HepG2 (cell line): ENCODE measurements around the gene NGEF. TPM values are rescaled to one million over a fixed set of nuclear protein-coding genes. Genes with fewer than 3 reads are reported as not detected.

ENCODE experiments used
- ATAC-seq: fragments of 200-7000 bp; cut with Tn5 transposase; 3 replicates; pipeline ENCODE4 v1.9.1; 2020; ENCODE audit warnings: mild to moderate bottlenecking, moderate library complexity
- BruUV-seq: library from RNA; stranded (reverse); fragments of 400-500 nt; replicated peaks from 2 replicates; lab custom pipeline; 2021; lab: Mats Ljungman, UMichigan
- CTCF ChIA-PET: fragments of 300-600 bp; formaldehyde crosslinking; extraction: SDS; loops from one replicate; lab custom pipeline; 2021; ENCODE audit warnings: low total read pairs, inconsistent platforms, low intra/inter-chr PET ratio; lab: Yijun Ruan, JAX
- POLR2A ChIA-PET: fragments of 350-600 bp; sonication (Branson Sonifier 250); formaldehyde crosslinking; loops from one replicate; lab custom pipeline; 2020; ENCODE audit warnings: antibody characterized with exemption, inconsistent platforms; lab: Yijun Ruan, JAX
- DNase-seq: peaks from one replicate; pipeline ENCODE4 v3.0.0-alpha.2; 2015; ENCODE audit warnings: low spot score
- FAIRE-seq: peaks from 3 replicates; lab custom pipeline; 2011; peaks lifted over from hg19 to GRCh38; lab: Jason Lieb, UNC
- H2AFZ ChIP-seq: one replicate; pipeline ENCODE4 v1.6.1; 2011; ENCODE audit warnings: low read length, inconsistent platforms
- H3K27ac ChIP-seq: fragments of 300-600 bp; 3 replicates; pipeline ENCODE4 v1.8.0; 2011; ENCODE audit warnings: mixed run types, mild to moderate bottlenecking, mixed read lengths, low read length, inconsistent platforms; ENCODE audit not compliant: insufficient read depth; ENCODE audit errors: extremely low read length
- H3K27me3 ChIP-seq, 2 experiments: fragments of 200-600 bp in 1 of 2; 2 replicates in 1 of 2; 3 replicates in 1 of 2; pipeline versions ENCODE4 v1.6.0 to v1.8.0; 2011; ENCODE audit warnings: low read length in 2 of 2, mild to moderate bottlenecking in 2 of 2, moderate library complexity in 2 of 2, inconsistent platforms in 1 of 2; ENCODE audit not compliant: insufficient read depth in 2 of 2, control insufficient read depth in 1 of 2
- H3K36me3 ChIP-seq, 2 experiments: fragments of 200-600 bp in 1 of 2; replicated peaks in 1 of 2; 2 replicates in 1 of 2; 3 replicates in 1 of 2; pipeline versions ENCODE4 v1.5.1 to v1.8.0; 2011; ENCODE audit warnings: low read length in 2 of 2, inconsistent platforms in 1 of 2; ENCODE audit not compliant: insufficient read depth in 2 of 2, control insufficient read depth in 1 of 2
- H3K4me1 ChIP-seq: 2 replicates; pipeline ENCODE4 v1.5.1; 2012; ENCODE audit warnings: low read length, inconsistent platforms; ENCODE audit not compliant: insufficient read depth
- H3K4me2 ChIP-seq: 2 replicates; pipeline ENCODE4 v1.6.0; 2011; ENCODE audit warnings: low read depth, low read length, inconsistent platforms
- H3K4me3 ChIP-seq, 3 experiments: fragments of 200-600 bp in 1 of 3; sonication (generic), shearing (Covaris generic) in 1 of 3; replicated peaks in 1 of 3; 2 replicates each; pipeline ENCODE4 v1.5.1; 2011 to 2016; ENCODE audit warnings: low read length in 3 of 3, inconsistent platforms in 2 of 3, low read depth in 2 of 3, mild to moderate bottlenecking in 2 of 3, control low read depth in 1 of 3, mixed read lengths in 1 of 3; ENCODE audit not compliant: insufficient read depth in 1 of 3
- H3K79me2 ChIP-seq: one replicate; pipeline ENCODE4 v1.6.1; 2011; ENCODE audit warnings: low read length, inconsistent platforms; ENCODE audit not compliant: insufficient read depth
- H3K9ac ChIP-seq: 2 replicates; pipeline ENCODE4 v1.6.0; 2011; ENCODE audit warnings: mild to moderate bottlenecking, low read depth, low read length, inconsistent platforms; ENCODE audit not compliant: insufficient read depth
- H3K9me3 ChIP-seq: 2 replicates; pipeline ENCODE4 v1.5.1; 2012; ENCODE audit warnings: mild to moderate bottlenecking, low read length
- H4K20me1 ChIP-seq: 2 replicates; pipeline ENCODE4 v1.6.0; 2011; ENCODE audit warnings: inconsistent platforms, mild to moderate bottlenecking, low read length, moderate library complexity; ENCODE audit not compliant: insufficient read depth
- ATRX ChIP-seq: sonication (generic); formaldehyde crosslinking; IDR thresholded peaks from 2 replicates; pipeline ENCODE4 v1.4.0; 2020; ENCODE audit warnings: missing genetic modification reagents, borderline replicate concordance
- CBX5 ChIP-seq: sonication (generic); formaldehyde crosslinking; IDR thresholded peaks from 2 replicates; pipeline ENCODE4 v1.4.0; 2020; ENCODE audit warnings: missing genetic modification reagents, borderline replicate concordance
- CHD4 ChIP-seq: fragments of 200-600 bp; sonication (generic); IDR thresholded peaks from 2 replicates; pipeline ENCODE4 v1.7.0; 2017; ENCODE audit warnings: mild to moderate bottlenecking, low read length, borderline replicate concordance
- CREM ChIP-seq, 2 experiments: sonication (generic) in 1 of 2; formaldehyde crosslinking in 1 of 2; IDR thresholded peaks; 2 replicates each; pipeline versions ENCODE4 v1.4.0 to v1.6.1; 2016 to 2020; ENCODE audit warnings: antibody characterized with exemption in 1 of 2, mild to moderate bottlenecking in 1 of 2, missing genetic modification reagents in 1 of 2
- KDM4B ChIP-seq: sonication (generic); formaldehyde crosslinking; IDR thresholded peaks from 2 replicates; pipeline ENCODE4 v1.4.0; 2020; ENCODE audit warnings: missing genetic modification reagents
- KMT2A ChIP-seq: sonication (generic); formaldehyde crosslinking; IDR thresholded peaks from 2 replicates; pipeline ENCODE4 v1.4.0; 2020; ENCODE audit warnings: missing genetic modification reagents
- MXI1 ChIP-seq: IDR thresholded peaks from 3 replicates; pipeline ENCODE4 v1.6.1; 2012; ENCODE audit warnings: low read depth, low read length, inconsistent platforms, borderline replicate concordance
- TBP ChIP-seq: sonication (generic); formaldehyde crosslinking; IDR thresholded peaks from 2 replicates; pipeline ENCODE4 v1.5.0; 2020; ENCODE audit warnings: missing genetic modification reagents
- TEAD3 ChIP-seq: optimal IDR thresholded peaks from 2 replicates; pipeline ENCODE3; 2016; ENCODE audit warnings: borderline replicate concordance
- ZNF17 ChIP-seq: sonication (generic); formaldehyde crosslinking; IDR thresholded peaks from 2 replicates; pipeline ENCODE4 v1.5.0; 2020; ENCODE audit warnings: mild to moderate bottlenecking, missing genetic modification reagents
- ZNF614 ChIP-seq: IDR thresholded peaks from 2 replicates; pipeline ENCODE4 v1.6.1; 2018; ENCODE audit warnings: missing biosample characterization, missing genetic modification reagents, inconsistent platforms, borderline replicate concordance
- ZNF724P ChIP-seq: sonication (generic); formaldehyde crosslinking; IDR thresholded peaks from 2 replicates; pipeline ENCODE4 v1.8.0; 2022; ENCODE audit warnings: missing genetic modification reagents, borderline replicate concordance
- ZNF746 ChIP-seq: sonication (generic); formaldehyde crosslinking; IDR thresholded peaks from 2 replicates; pipeline ENCODE4 v1.8.0; 2022; ENCODE audit warnings: mild to moderate bottlenecking, missing genetic modification reagents
- WGBS: methylation state at CpG from one replicate; pipeline ENCODE4 v1.1.6; 2017; ENCODE audit warnings: low lambda C conversion rate; 5-methylcytosine and 5-hydroxymethylcytosine counted together
- in situ Hi-C: cut with HindIII; loops from 2 replicates; pipeline ENCODE4 v1.10.0; 2017; ENCODE audit warnings: low pct_unique_long_range_greater_than_20kb; ENCODE audit not compliant: extremely low pct_ligation_motif_present
- intact Hi-C: fragments of 100-400 bp; cut with micrococcal nuclease; formaldehyde crosslinking; loops from one replicate; pipeline ENCODE4 v1.10.0; 2022; ENCODE audit not compliant: unreplicated experiment
- polyA plus RNA-seq, 8 experiments: library from polyadenylated mRNA; depleted of rRNA in 3 of 8; stranded (reverse) in 7 of 8; unstranded in 1 of 8; fragments of >200 nt; fragmentation: Illumina TruSeq in 4 of 8; extraction: Trizol in 4 of 8; gene quantifications; 2 replicates each; pipeline versions ENCODE4 v1.2.1 to v1.2.3, GENCODE V29; 2011 to 2016; ENCODE audit warnings: low read depth in 4 of 8, missing spikeins in 1 of 8, mixed read lengths in 1 of 8; ENCODE audit not compliant: insufficient read depth in 1 of 8
- total RNA-seq, 5 experiments: library from RNA; depleted of rRNA; stranded (reverse); fragments of >200 nt; fragmentation: Illumina TruSeq; extraction: Trizol; gene quantifications; 2 replicates each; pipeline ENCODE4 v1.2.3, GENCODE V29; 2016; ENCODE audit warnings: low read depth in 1 of 5
- TF ChIP-seq, protein P1 (sequence below): sonication (generic); formaldehyde crosslinking; conservative IDR thresholded peaks from 2 replicates; pipeline ENCODE4 v1.4.0; 2020; ENCODE audit warnings: missing genetic modification reagents
- TF ChIP-seq, protein P2 (sequence below): sonication (generic); formaldehyde crosslinking; conservative IDR thresholded peaks from 2 replicates; pipeline ENCODE4 v1.8.0; 2022; ENCODE audit warnings: mild to moderate bottlenecking, moderate library complexity, missing genetic modification reagents
- TF ChIP-seq, protein P3 (sequence below): IDR thresholded peaks from 2 replicates; pipeline ENCODE4 v1.6.1; 2016; ENCODE audit warnings: missing biosample characterization, missing genetic modification reagents, low read depth

The NGEF gene
- total and polyA plus RNA-seq, 2 of the 13 experiments (the other 11 are each of a cell fraction or from before 2014, with no cell fraction given) = 14.4 to 36.9 TPM

DNA sequence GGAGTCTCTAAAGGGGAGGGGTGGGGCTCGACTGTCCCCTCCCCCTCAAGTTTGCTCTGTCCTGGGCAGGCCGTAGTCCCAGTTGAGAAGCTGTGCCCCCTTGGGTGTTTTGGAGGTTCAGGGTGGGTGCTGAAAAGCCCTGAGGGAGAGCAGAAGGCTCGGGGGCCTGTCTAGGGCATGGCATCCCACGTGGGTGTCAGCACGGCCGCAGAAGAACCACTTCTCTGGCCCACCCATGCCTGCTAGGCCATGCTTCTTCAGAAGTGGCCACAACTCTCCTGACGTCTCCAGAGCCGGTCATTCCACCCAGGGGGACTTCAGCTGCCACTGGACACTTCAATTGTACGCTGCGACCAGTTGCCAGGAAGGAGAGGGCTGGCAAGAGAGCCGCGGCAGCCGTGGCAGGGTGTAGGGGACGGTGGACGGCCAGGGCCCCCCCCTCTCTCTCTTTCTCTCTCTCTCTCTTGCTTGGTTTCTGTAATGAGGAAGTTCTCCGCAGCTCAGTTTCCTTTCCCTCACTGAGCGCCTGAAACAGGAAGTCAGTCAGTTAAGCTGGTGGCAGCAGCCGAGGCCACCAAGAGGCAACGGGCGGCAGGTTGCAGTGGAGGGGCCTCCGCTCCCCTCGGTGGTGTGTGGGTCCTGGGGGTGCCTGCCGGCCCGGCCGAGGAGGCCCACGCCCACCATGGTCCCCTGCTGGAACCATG lies 46.9 kb upstream of the NGEF start, which contains the start of gene INPP5D (continued):
- TF ChIP-seq ZNF724P (CRISPR knock-in tag) = 0 out of 2 replicates have a peak, but pooled peaks have one; percentile 21
- no peak for TF ChIP-seq CHD4
- TF ChIP-seq TBP = no peak
- peak; percentile 35; the same call in 1 of the 2 replicates for TF ChIP-seq CREM (IDR thresholded peaks at IDR 0.05)
- TF ChIP-seq CREM (CRISPR knock-in tag; IDR thresholded peaks at IDR 0.05) = no peak
- TF ChIP-seq KDM4B (CRISPR knock-in tag) = 0 out of 2 replicates have a peak, but pooled peaks have one; percentile 24
- TF ChIP-seq, protein P1, sequence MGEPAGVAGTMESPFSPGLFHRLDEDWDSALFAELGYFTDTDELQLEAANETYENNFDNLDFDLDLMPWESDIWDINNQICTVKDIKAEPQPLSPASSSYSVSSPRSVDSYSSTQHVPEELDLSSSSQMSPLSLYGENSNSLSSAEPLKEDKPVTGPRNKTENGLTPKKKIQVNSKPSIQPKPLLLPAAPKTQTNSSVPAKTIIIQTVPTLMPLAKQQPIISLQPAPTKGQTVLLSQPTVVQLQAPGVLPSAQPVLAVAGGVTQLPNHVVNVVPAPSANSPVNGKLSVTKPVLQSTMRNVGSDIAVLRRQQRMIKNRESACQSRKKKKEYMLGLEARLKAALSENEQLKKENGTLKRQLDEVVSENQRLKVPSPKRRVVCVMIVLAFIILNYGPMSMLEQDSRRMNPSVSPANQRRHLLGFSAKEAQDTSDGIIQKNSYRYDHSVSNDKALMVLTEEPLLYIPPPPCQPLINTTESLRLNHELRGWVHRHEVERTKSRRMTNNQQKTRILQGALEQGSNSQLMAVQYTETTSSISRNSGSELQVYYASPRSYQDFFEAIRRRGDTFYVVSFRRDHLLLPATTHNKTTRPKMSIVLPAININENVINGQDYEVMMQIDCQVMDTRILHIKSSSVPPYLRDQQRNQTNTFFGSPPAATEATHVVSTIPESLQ (CRISPR knock-in tag) = no peak
- TF ChIP-seq CBX5 (CRISPR knock-in tag) = peak; percentile 24; the same call in 1 of the 2 replicates
- TF ChIP-seq, protein P2, sequence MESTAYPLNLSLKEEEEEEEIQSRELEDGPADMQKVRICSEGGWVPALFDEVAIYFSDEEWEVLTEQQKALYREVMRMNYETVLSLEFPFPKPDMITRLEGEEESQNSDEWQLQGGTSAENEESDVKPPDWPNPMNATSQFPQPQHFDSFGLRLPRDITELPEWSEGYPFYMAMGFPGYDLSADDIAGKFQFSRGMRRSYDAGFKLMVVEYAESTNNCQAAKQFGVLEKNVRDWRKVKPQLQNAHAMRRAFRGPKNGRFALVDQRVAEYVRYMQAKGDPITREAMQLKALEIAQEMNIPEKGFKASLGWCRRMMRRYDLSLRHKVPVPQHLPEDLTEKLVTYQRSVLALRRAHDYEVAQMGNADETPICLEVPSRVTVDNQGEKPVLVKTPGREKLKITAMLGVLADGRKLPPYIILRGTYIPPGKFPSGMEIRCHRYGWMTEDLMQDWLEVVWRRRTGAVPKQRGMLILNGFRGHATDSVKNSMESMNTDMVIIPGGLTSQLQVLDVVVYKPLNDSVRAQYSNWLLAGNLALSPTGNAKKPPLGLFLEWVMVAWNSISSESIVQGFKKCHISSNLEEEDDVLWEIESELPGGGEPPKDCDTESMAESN (CRISPR knock-in tag) = no peak; the same call in 1 of the 2 replicates

DNA sequence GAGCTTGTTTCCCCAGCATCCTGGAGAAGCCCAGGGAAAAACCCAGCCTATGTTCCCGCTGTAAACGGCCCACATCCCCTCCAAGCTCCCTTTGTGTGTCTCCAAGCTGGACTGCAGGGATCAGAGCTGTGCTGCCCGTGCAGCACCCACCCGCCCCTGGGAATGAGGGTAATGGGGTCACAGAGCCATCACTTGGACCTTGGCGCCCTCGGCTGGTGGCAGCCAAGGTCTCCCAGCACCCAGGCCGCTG lies 46.4 kb upstream of the NGEF start:
- FAIRE-seq = peak; percentile 8
- H4K20me1 ChIP-seq = 0 out of 2 replicates have a peak, but pooled peaks cover 3% of the 10 kb centered on the region
- TF ChIP-seq ZNF614 (CRISPR knock-in tag) (no peak; the same call in 1 of the 2 replicates), ZNF17 (CRISPR knock-in tag) (no peak), KMT2A (CRISPR knock-in tag) (0 out of 2 replicates have a peak, but pooled peaks have one; percentile 41), MXI1 (no peak), TEAD3 (peak; percentile 76), ATRX (CRISPR knock-in tag) (no peak), ZNF746 (CRISPR knock-in tag) (no peak)
- TF ChIP-seq, protein P3, sequence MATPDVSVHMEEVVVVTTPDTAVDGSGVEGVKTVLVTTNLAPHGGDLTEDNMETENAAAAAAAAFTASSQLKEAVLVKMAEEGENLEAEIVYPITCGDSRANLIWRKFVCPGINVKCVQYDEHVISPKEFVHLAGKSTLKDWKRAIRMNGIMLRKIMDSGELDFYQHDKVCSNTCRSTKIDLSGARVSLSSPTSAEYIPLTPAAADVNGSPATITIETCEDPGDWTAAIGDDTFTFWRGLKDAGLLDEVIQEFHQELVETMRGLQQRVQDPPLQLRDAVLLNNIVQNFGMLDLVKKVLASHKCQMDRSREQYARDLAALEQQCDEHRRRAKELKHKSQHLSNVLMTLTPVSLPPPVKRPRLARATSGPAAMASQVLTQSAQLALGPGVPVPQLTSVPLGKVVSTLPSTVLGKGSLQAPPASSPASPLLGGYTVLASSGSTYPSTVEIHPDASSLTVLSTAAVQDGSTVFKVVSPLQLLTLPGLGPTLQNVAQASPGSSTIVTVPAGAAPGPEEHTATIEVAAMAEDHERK (CRISPR knock-in tag) = no peak

More for the DNA sequence above, 46.4 kb upstream of the NGEF start:
- ATAC-seq (peak; percentile 12), DNase-seq (peak; percentile 61)
- intact Hi-C loops = no loop called here
- no TSS peak for BruUV-seq
- Histone ChIP-seq H3K4me3 (peak overlapping the region; percentile 66 to 87 (median 80); a peak in 5 of 6 replicates), H3K36me3 (no peaks in the 10 kb centered on the region), H3K4me2 (peak overlapping the region; percentile 97), H3K79me2 (no peaks in the 10 kb centered on the region), H3K27me3 (no peaks in the 10 kb centered on the region; a peak in 1 of 5 replicates), H3K27ac (peak overlapping the region; percentile 82), H2AFZ (no peak overlapping the region), H3K4me1 (peaks cover 65% of the 10 kb centered on the region), H3K9ac (peak overlapping the region; percentile 72), H3K9me3 (no peaks in the 10 kb centered on the region)
- 30% methylated on average over 2 of the region's 7 CpGs for WGBS
- POLR2A ChIA-PET = interaction anchor here (1.2 to 4.0 kb wide), 5 partner anchors 26 to 204 kb away, joined by 3 to 40 read pairs (median 21); partner anchors contain the start of gene NGEF
- in situ Hi-C loops = no loop called here
- CTCF ChIA-PET = no interaction called here
